GM19452 (cell line): ENCODE measurements around the gene PDS5A.
"Not testable (repeated sequence)": the region's sequence is repeated elsewhere in the genome, so short reads cannot be mapped to it uniquely, and the experiment has no call there.

Experiments
- ATAC-seq: cut with Tn5 transposase; IDR thresholded peaks from one replicate; pipeline ENCODE4 v1.9.1; 2021; ENCODE audit not compliant: unreplicated experiment

Gene PDS5A

GRCh38 chr4:39840516-39840915, 137.2 kb downstream of the PDS5A start:
- ATAC-seq, result not testable (repeated sequence)

GRCh38 chr4:39840027-39840426, 137.7 kb downstream of the PDS5A start:
- ATAC-seq, result no peak

GRCh38 chr4:39838431-39838830, 139.3 kb downstream of the PDS5A start:
- ATAC-seq, result not testable (repeated sequence)

- ATAC-seq, result no peak
These were observed 143.4 kb downstream of the PDS5A start for GRCh38 chr4:39834269-39834668.

GRCh38 chr4:39825741-39826231, 151.9 kb downstream of the PDS5A start:
- ATAC-seq, result no peak

DNA sequence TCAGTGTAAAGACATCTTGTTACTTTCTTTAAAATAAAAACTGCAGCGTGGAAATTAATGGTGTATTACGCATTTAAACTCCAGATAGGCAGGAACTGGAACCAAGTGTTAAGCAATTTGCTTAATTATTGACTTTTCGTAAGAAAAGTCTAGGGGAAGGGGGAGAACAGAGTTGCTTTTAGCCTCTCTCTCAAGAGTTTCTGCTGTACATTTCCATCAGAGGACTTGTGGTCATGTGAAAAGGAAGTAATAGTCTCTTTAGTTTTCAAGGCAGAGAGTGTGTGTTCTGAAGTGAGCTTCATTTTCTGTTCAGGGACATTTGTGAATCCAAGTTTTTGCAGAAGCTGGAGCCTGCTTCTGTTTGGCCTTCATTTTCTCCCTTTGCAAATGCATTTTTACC, 152.6 kb downstream of the PDS5A start:
- ATAC-seq, result no peak

DNA sequence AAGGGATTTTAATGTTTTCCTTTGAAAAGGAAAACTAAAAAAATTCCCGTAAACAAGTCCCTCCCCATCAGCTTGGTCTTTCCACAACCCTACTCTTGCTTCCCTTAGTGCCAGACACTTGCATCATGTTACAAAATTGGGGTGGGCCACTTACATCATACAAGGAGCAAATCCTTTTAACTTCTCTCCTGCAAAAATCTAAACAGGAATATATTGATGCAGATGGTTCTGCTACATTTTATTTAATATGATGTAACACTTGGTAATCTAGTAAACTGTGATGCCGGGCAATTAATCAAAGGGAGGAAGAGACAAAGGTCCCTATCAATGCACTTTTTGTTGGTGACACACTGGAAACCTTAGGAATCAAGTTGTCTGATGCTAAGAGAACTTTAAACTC, 154.5 kb downstream of the PDS5A start:
- no peak for ATAC-seq

GRCh38 chr4:39822662-39823061, 155.0 kb downstream of the PDS5A start:
- no peak for ATAC-seq

DNA sequence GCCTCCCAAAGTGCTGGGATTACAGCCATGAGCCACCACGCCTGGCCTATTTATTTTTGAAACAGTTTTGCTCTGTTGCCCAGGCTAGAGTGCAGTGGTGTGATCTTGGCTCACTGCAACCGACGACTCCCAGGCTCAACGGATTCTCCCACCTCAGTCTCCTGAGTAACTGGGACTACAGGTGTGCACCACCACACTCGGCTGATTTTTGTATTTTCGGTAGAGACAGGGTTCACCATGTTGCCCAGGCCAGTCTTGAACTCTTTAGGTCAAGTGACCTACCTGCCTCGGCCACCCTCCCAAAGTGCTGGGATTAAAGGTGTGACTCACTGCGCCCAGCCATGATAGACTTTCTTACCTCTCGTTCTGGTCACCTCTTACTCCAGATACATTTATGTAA, 155.8 kb downstream of the PDS5A start:
- ATAC-seq, result no peak

DNA sequence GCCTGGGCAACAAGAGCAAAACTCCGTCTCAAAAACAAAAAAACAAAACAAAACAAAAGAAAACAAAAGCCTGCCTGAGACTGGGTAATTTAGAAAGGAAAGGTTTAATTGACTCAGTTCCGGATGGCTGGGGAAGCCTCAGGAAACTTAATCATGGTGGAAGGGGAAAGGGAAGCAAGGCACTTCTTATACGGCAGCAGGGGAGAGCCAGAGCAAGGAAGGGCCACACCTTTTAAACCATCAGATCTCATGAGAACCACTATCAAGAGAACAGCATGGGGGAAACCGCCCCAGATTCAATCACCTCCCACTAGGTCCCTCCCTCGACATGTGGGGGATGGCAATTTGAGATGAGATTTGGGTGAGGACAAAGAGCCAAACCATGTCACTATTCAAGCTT, 157.5 kb downstream of the PDS5A start:
- ATAC-seq, result no peak

DNA sequence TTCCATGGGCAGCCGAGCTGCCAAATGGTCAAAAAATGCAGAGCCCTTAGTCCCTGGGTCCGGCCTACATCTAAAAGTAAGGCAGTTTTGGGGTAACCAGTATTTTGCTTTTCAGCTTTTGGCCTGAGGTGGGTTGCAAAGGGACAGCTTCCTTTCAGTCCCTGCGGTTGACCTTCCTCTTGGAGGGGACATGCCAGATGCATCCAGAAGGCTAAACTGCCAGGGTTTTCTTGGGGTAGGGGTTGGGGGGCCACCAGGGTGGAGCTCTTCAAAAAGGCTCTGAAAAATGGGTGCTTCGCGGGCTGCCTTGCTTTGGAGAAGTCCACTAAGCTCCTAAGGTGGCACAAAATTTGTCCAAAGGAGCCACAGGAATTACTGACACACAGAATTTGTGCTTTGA, 159.1 kb downstream of the PDS5A start:
- ATAC-seq, result no peak

DNA sequence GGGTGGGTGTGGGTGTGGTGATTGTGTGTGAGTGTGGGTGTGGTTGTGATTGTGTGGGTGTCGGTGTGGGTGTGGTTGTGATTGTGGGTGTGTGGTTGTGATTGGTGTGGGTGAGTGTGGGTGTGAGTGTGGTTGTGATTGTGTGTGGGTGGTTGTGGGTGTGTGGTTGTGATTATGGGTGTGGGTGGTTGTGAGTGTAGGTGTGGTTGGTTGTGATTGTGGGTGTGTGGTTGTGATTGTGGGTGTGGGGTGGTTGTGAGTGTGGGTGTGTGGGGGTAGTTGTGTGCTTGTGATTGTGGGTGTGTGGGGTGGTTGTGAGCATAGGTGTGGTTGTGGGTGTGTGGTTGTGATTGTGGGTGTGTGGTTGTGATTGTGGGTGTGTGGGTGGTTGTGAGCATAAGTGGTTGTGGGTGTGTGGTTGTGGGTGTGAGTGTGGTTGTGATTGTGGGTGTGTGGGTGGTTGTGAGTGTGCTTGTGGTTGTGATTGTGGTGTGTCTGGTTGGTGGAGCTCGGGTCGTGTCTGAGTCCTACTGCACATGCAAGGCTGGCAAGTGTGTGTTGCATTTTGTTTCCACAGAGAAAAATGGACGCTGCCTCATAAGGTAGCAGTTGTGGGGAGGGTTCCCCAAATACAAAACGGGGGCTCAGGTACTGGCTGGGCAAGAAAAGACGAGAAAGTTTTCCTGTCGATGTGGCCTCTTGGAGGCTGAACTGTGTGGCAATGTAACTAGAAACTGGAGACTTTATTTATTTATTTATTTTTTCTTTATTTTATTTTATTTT, 163.1 kb downstream of the PDS5A start:
- ATAC-seq, result no peak

GRCh38 chr4:39813761-39814160, 163.9 kb downstream of the PDS5A start:
- ATAC-seq, result not testable (repeated sequence)

GRCh38 chr4:39813033-39813432, 164.7 kb downstream of the PDS5A start:
- not testable (repeated sequence) for ATAC-seq

- ATAC-seq, result no peak
These were observed 165.2 kb downstream of the PDS5A start for GRCh38 chr4:39812500-39812899.

GRCh38 chr4:39808231-39808749, 169.4 kb downstream of the PDS5A start:
- ATAC-seq, result no peak

DNA sequence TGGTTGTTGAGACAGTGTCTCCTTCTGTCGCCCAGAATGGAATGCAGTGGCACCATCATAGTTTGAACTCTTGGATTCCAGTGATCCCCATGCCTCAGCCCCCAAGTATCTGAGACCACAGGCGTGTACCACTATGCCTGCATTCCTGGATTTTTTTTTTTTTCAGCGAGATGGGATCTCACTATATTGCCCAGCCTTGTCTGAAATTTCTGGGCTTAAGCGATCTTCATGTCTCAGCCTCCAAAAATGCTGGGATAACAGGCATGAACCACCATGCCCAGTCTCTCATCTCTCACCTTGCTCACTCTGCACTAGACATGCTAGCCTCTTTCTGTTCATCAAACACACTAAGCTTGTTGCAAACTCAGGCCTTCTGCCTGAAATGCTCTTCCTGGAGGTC, 175.7 kb downstream of the PDS5A start:
- ATAC-seq, result no peak

DNA sequence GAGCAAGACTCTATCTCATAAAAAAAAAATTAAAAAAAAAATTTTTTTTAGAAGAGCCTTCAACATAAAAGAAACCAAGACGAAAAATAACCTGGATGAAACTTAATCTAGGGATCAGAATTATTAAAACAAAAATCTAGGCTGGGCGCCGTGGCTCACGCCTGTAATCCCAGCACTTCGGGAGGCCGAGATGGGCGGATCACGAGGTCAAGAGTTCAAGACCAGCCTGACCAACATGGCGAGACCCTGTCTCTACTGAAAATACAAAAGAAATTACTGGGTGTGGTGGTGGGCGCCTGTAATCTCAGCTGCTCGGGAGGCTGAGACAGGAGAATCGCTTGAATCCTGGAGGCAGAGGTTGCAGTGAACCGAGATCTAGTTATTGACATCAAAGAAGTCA, 184.7 kb downstream of the PDS5A start:
- ATAC-seq, result not testable (repeated sequence)

DNA sequence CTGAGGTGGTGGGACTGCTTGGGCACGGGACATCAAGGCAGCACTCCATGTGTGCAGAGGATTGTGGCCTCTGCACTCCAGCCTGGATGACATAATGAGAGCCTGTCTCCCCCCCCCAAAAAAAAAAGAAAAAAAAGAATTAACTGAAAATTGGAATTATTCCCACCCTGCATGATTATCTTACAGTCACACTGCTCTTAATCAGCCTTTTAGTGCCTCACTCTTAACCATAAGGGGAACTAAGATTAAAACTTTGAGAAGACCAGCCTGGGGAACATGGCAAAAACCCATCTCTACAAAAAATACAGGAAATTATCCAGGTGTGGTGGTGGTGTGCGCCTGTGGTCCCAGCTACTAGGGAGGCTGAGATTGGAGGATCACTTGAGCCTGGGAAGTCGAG, 185.2 kb downstream of the PDS5A start:
- ATAC-seq, result no peak

DNA sequence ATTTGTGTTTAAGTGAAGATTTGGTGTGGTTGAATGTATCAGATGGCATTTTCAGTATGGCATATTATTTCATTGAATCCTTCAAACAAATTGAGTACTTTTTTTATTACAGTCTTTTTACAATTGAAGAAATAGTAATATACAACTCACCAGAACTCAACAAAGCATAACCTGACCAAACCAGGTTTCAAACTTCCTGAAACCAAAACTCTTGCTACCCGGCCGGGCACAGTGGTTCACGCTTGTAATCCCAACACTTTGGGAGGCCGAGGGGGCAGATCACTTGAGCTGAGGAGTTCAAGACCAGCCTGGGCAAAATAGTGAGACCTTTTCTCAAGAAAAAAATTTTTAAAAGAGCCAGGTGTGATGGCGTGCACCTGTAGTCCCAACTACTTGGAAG, 185.6 kb downstream of the PDS5A start:
- ATAC-seq, result no peak

DNA sequence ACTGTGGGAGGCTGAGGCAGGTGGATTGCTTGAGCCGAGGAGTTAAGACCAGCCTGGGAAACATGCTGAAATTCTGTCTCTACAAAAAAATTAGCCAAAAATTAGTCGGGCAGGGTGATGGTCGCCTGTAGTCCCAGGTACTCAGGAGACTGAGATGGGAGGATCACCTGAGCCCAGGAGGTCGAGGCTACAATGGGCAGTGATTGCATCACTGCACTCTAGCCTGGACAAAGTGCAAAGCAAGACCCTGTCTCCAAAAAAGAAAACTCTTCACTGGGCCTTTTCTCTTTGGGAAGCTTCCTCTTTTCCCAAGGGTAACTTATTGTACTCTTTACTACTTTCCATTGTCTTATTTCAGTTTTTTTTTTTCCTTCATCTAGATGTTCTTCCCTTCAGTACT, 190.9 kb downstream of the PDS5A start:
- ATAC-seq, result no peak

DNA sequence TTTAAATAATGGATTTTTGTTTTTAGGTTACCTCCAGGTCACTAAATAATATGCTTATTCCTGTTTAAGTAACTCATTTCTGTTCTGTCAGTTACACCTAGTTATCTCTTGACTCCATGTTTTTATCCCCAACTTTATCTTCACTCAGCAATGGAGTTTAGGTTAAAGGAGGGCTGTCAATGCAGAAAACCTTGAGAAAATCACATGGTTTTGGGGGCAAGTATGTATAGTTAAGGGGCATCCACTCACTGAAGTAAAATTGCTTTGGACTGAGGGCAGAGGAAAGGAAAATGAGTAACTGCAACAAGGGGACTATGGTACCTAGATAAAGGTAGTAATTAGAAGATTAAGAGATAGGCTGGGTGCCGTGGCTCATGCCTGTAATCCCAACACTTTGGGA, 192.6 kb downstream of the PDS5A start:
- ATAC-seq, result no peak

- ATAC-seq, result not testable (repeated sequence)
These were observed 195.7 kb downstream of the PDS5A start for GRCh38 chr4:39781988-39782387.
